Measurements from ENCODE around the gene KIF14. TPM values are rescaled to one million over a fixed set of nuclear protein-coding genes. Genes with fewer than 3 reads are reported as not detected.
"Not testable (repeated sequence)": the region's sequence is repeated elsewhere in the genome, so short reads cannot be mapped to it uniquely, and the experiment has no call there.

Gene KIF14
- total RNA-seq, 5 donors from 2014 or later (not counting 1 experiment from before 2014, with no cell fraction given), result 0.03 to 0.33 (median 0.19) TPM

GRCh38 chr1:200556002-200556401, 64.5 kb downstream of the KIF14 start:
- Mint-ChIP-seq H3K4me3 (no peak overlapping the region), H3K36me3 (no peaks in the 10 kb centered on the region), H3K4me1 (no peaks in the 10 kb centered on the region), H3K27ac (no peak overlapping the region), H3K27me3 (no peaks in the 10 kb centered on the region), H3K9me3 (no peaks in the 10 kb centered on the region)
- ChIA-PET POLR2A (no interaction called here), CTCF (interaction anchor here (0.5 to 1.7 kb wide), 6 partner anchors 17 to 247 kb away, joined by 3 to 7 read pairs (median 4); no protein-coding TSS in a partner anchor)
- H3K9me3 ChIP-seq, result no peaks in the 10 kb centered on the region
- H3K36me3 ChIP-seq (ENCODE audit: control insufficient read depth in 2 of 2, extremely low read depth in 1 of 2, insufficient read depth in 1 of 2, low read length in 1 of 2), result no peaks in the 10 kb centered on the region
- no peaks in the 10 kb centered on the region for H3K4me1 ChIP-seq (ENCODE audit: control insufficient read depth in 1 of 2, extremely low read depth in 1 of 2, insufficient read depth in 2 of 2, low read length in 2 of 2)
- H3K27ac ChIP-seq (ENCODE audit: low read length), result no peak overlapping the region
- H3K4me3 ChIP-seq (ENCODE audit: control insufficient read depth in 1 of 2, extremely low read depth in 1 of 2, low read length in 1 of 2), result no peak overlapping the region
- H3K27me3 ChIP-seq (replicated peaks in 1 of 2; ENCODE audit: control insufficient read depth in 2 of 2, extremely low read depth in 1 of 2, insufficient read depth in 2 of 2, low read length in 1 of 2), result no peaks in the 10 kb centered on the region
- no peak for ATAC-seq (replicated peaks in 1 of 4)
- peak in 1 of 35 experiments; percentile 9 for DNase-seq

DNA sequence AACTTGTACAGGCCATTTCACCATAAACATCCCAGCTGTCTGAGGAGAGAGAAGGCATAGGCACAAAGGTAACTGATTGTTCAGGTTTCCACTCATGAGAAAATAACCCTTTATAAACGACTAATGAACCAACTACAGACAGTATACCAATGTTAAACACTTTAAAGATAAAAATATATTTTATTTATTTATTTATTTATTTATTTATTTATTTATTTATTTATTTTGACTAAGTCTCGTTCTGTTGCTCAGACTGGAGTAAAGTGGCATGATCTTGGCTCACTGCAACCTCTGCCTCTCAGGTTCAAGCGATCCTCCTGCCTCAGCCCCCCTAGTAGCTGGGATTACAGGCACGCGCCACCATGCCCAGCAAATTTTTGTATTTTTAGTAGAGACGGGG, 67.8 kb downstream of the KIF14 start:
- H3K27me3 ChIP-seq (replicated peaks in 1 of 2; ENCODE audit: control insufficient read depth in 2 of 2, extremely low read depth in 1 of 2, insufficient read depth in 2 of 2, low read length in 1 of 2); CTCF ChIA-PET; H3K9me3 ChIP-seq; H3K27ac Mint-ChIP-seq; H3K4me3 Mint-ChIP-seq; H3K36me3 Mint-ChIP-seq; H3K27ac ChIP-seq (ENCODE audit: low read length); H3K4me1 ChIP-seq (ENCODE audit: control insufficient read depth in 1 of 2, extremely low read depth in 1 of 2, insufficient read depth in 2 of 2, low read length in 2 of 2); H3K27me3 Mint-ChIP-seq; DNase-seq; H3K36me3 ChIP-seq (ENCODE audit: control insufficient read depth in 2 of 2, extremely low read depth in 1 of 2, insufficient read depth in 1 of 2, low read length in 1 of 2); ATAC-seq (replicated peaks in 1 of 4); H3K4me3 ChIP-seq (ENCODE audit: control insufficient read depth in 1 of 2, extremely low read depth in 1 of 2, low read length in 1 of 2); H3K4me1 Mint-ChIP-seq; H3K9me3 Mint-ChIP-seq: not testable (repeated sequence)
- POLR2A ChIA-PET, result interaction anchor here in 1 of 2 donors (0.6 kb wide), 2 partner anchors 37 to 70 kb away, joined by 10 to 11 read pairs; no protein-coding TSS in a partner anchor
- WGBS (ENCODE audit: insufficient coverage), result 100% methylated on average over 2 of the region's 6 CpGs

GRCh38 chr1:200550367-200550766, 70.2 kb downstream of the KIF14 start:
- DNase-seq (no peak), ATAC-seq (replicated peaks in 1 of 4) (no peak)
- ChIA-PET CTCF (no interaction called here), POLR2A (no interaction called here)
- Histone ChIP-seq H3K9me3 (no peaks in the 10 kb centered on the region), H3K27me3 (replicated peaks in 1 of 2; ENCODE audit: control insufficient read depth in 2 of 2, extremely low read depth in 1 of 2, insufficient read depth in 2 of 2, low read length in 1 of 2) (no peaks in the 10 kb centered on the region), H3K4me1 (ENCODE audit: control insufficient read depth in 1 of 2, extremely low read depth in 1 of 2, insufficient read depth in 2 of 2, low read length in 2 of 2) (peaks cover 10 to 11% of the 10 kb centered on the region in 2 experiments), H3K36me3 (ENCODE audit: control insufficient read depth in 2 of 2, extremely low read depth in 1 of 2, insufficient read depth in 1 of 2, low read length in 1 of 2) (no peaks in the 10 kb centered on the region), H3K4me3 (ENCODE audit: control insufficient read depth in 1 of 2, extremely low read depth in 1 of 2, low read length in 1 of 2) (no peak overlapping the region), H3K27ac (ENCODE audit: low read length) (no peak overlapping the region)
- Mint-ChIP-seq H3K4me1 (peaks cover 14 to 24% (median 14%) of the 10 kb centered on the region in 3 donors), H3K9me3 (no peaks in the 10 kb centered on the region), H3K4me3 (no peak overlapping the region), H3K27ac (no peak overlapping the region), H3K27me3 (no peaks in the 10 kb centered on the region), H3K36me3 (no peaks in the 10 kb centered on the region)

DNA sequence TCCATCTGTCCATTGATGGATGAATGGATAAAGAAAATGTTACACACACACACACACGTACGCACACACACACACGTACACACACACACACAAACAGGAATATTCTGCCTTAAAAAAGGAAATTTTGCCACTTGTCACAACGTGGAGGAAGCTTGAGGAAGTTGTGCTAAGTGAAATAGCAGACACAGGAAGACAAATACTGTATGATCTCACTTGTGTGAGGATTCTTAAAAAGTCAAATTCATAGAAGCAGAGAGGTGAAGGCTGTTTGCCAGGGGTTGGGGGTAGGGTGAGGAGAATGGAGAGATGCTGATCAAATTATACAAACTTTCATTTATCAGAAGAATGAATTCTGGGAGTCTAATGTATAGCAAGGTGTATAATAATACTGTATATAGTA, 73.2 kb downstream of the KIF14 start:
- peak overlapping the region in 1 of 3 donors; percentile 30 for H3K4me3 Mint-ChIP-seq
- CTCF ChIA-PET, result interaction anchor here in 1 of 2 donors (0.7 kb wide), 1 partner anchor 11 kb away, joined by 3 read pairs; no protein-coding TSS in a partner anchor
- no peak overlapping the region for H3K27ac Mint-ChIP-seq

GRCh38 chr1:200546577-200546976, 74.0 kb downstream of the KIF14 start:
- CTCF ChIA-PET, result interaction anchor here in 1 of 2 donors (0.7 kb wide), 1 partner anchor 10 kb away, joined by 3 read pairs; no protein-coding TSS in a partner anchor
- Mint-ChIP-seq H3K27me3 (no peaks in the 10 kb centered on the region), H3K9me3 (no peaks in the 10 kb centered on the region), H3K4me1 (peaks cover 14 to 27% (median 14%) of the 10 kb centered on the region in 3 donors), H3K4me3 (peak overlapping the region in 1 of 3 donors; percentile 47), H3K27ac (no peak overlapping the region), H3K36me3 (no peaks in the 10 kb centered on the region)
- WGBS (ENCODE audit: insufficient coverage), result 17% methylated on average over 3 of the region's 6 CpGs
- Histone ChIP-seq H3K27ac (ENCODE audit: low read length) (no peak overlapping the region), H3K9me3 (no peaks in the 10 kb centered on the region), H3K36me3 (ENCODE audit: control insufficient read depth in 2 of 2, extremely low read depth in 1 of 2, insufficient read depth in 1 of 2, low read length in 1 of 2) (no peaks in the 10 kb centered on the region), H3K4me3 (ENCODE audit: control insufficient read depth in 1 of 2, extremely low read depth in 1 of 2, low read length in 1 of 2) (no peak overlapping the region), H3K4me1 (ENCODE audit: control insufficient read depth in 1 of 2, extremely low read depth in 1 of 2, insufficient read depth in 2 of 2, low read length in 2 of 2) (peaks cover 10 to 11% of the 10 kb centered on the region in 2 experiments), H3K27me3 (replicated peaks in 1 of 2; ENCODE audit: control insufficient read depth in 2 of 2, extremely low read depth in 1 of 2, insufficient read depth in 2 of 2, low read length in 1 of 2) (no peaks in the 10 kb centered on the region)
- POLR2A ChIA-PET, result no interaction called here
- ATAC-seq (replicated peaks in 1 of 4) (no peak), DNase-seq (no peak)

More for the DNA sequence above, 73.2 kb downstream of the KIF14 start:
- H3K36me3 ChIP-seq (ENCODE audit: control insufficient read depth in 2 of 2, extremely low read depth in 1 of 2, insufficient read depth in 1 of 2, low read length in 1 of 2), result no peaks in the 10 kb centered on the region
- no peaks in the 10 kb centered on the region for H3K27me3 Mint-ChIP-seq
- peak in 2 of 4 experiments; percentile 13 to 46 for ATAC-seq (replicated peaks in 1 of 4)
- POLR2A ChIA-PET, result no interaction called here
- no peak overlapping the region for H3K27ac ChIP-seq (ENCODE audit: low read length)
- H3K27me3 ChIP-seq (replicated peaks in 1 of 2; ENCODE audit: control insufficient read depth in 2 of 2, extremely low read depth in 1 of 2, insufficient read depth in 2 of 2, low read length in 1 of 2), result no peaks in the 10 kb centered on the region
- no peaks in the 10 kb centered on the region for H3K9me3 Mint-ChIP-seq
- H3K9me3 ChIP-seq, result no peaks in the 10 kb centered on the region
- H3K36me3 Mint-ChIP-seq, result no peaks in the 10 kb centered on the region
- peaks cover 10 to 11% of the 10 kb centered on the region in 2 experiments for H3K4me1 ChIP-seq (ENCODE audit: control insufficient read depth in 1 of 2, extremely low read depth in 1 of 2, insufficient read depth in 2 of 2, low read length in 2 of 2)
- DNase-seq, result no peak
- WGBS (ENCODE audit: insufficient coverage), result no CpG with 5 or more reads among the region's 4 CpGs
- H3K4me3 ChIP-seq (ENCODE audit: control insufficient read depth in 1 of 2, extremely low read depth in 1 of 2, low read length in 1 of 2), result no peak overlapping the region
- peaks cover 14 to 27% (median 14%) of the 10 kb centered on the region in 3 donors for H3K4me1 Mint-ChIP-seq

GRCh38 chr1:200542162-200542561, 78.4 kb downstream of the KIF14 start:
- Mint-ChIP-seq H3K9me3 (peaks cover 0 to 3% (median 0%) of the 10 kb centered on the region in 3 donors), H3K36me3 (no peaks in the 10 kb centered on the region), H3K27me3 (no peaks in the 10 kb centered on the region), H3K4me3 (no peak overlapping the region), H3K27ac (no peak overlapping the region), H3K4me1 (peaks cover 9 to 20% (median 9%) of the 10 kb centered on the region in 3 donors)
- peaks cover 0 to 2% of the 10 kb centered on the region in 2 experiments for H3K27me3 ChIP-seq (replicated peaks in 1 of 2; ENCODE audit: control insufficient read depth in 2 of 2, extremely low read depth in 1 of 2, insufficient read depth in 2 of 2, low read length in 1 of 2)
- no peak overlapping the region for H3K27ac ChIP-seq (ENCODE audit: low read length)
- H3K36me3 ChIP-seq (ENCODE audit: control insufficient read depth in 2 of 2, extremely low read depth in 1 of 2, insufficient read depth in 1 of 2, low read length in 1 of 2), result no peaks in the 10 kb centered on the region
- DNase-seq (no peak), ATAC-seq (replicated peaks in 1 of 4) (no peak)
- ChIA-PET CTCF (no interaction called here), POLR2A (no interaction called here)
- no peaks in the 10 kb centered on the region for H3K9me3 ChIP-seq
- H3K4me1 ChIP-seq (ENCODE audit: control insufficient read depth in 1 of 2, extremely low read depth in 1 of 2, insufficient read depth in 2 of 2, low read length in 2 of 2), result peaks cover 5% of the 10 kb centered on the region in 2 experiments
- WGBS (ENCODE audit: insufficient coverage), result 80% methylated on average over 1 of the region's 2 CpGs
- no peak overlapping the region for H3K4me3 ChIP-seq (ENCODE audit: control insufficient read depth in 1 of 2, extremely low read depth in 1 of 2, low read length in 1 of 2)

- ATAC-seq (replicated peaks in 1 of 4) (no peak), DNase-seq (no peak)
- no peak overlapping the region for H3K4me3 Mint-ChIP-seq
- WGBS (ENCODE audit: insufficient coverage), result 100% methylated on average over 1 of the region's 1 CpG
- no peaks in the 10 kb centered on the region for H3K27me3 Mint-ChIP-seq
- Histone ChIP-seq H3K27me3 (replicated peaks in 1 of 2; ENCODE audit: control insufficient read depth in 2 of 2, extremely low read depth in 1 of 2, insufficient read depth in 2 of 2, low read length in 1 of 2) (peaks cover 0 to 2% of the 10 kb centered on the region in 2 experiments), H3K4me3 (ENCODE audit: control insufficient read depth in 1 of 2, extremely low read depth in 1 of 2, low read length in 1 of 2) (no peak overlapping the region), H3K36me3 (ENCODE audit: control insufficient read depth in 2 of 2, extremely low read depth in 1 of 2, insufficient read depth in 1 of 2, low read length in 1 of 2) (no peaks in the 10 kb centered on the region), H3K27ac (ENCODE audit: low read length) (no peak overlapping the region), H3K4me1 (ENCODE audit: control insufficient read depth in 1 of 2, extremely low read depth in 1 of 2, insufficient read depth in 2 of 2, low read length in 2 of 2) (no peaks in the 10 kb centered on the region), H3K9me3 (no peaks in the 10 kb centered on the region)
- ChIA-PET POLR2A (no interaction called here), CTCF (no interaction called here)
- H3K27ac Mint-ChIP-seq, result no peak overlapping the region
- H3K9me3 Mint-ChIP-seq, result peaks cover 0 to 3% (median 0%) of the 10 kb centered on the region in 3 donors
- peaks cover 0 to 1% (median 0%) of the 10 kb centered on the region in 3 donors for H3K4me1 Mint-ChIP-seq
- no peaks in the 10 kb centered on the region for H3K36me3 Mint-ChIP-seq
Observed at GRCh38 chr1:200540281-200540680, 80.3 kb downstream of the KIF14 start.
